HepG2 (cell line): ENCODE measurements around the gene PFKL. TPM values are rescaled to one million over a fixed set of nuclear protein-coding genes. Genes with fewer than 3 reads are reported as not detected.

Experiments used
- ARNT ChIP-seq: fragments of 450-650 bp; IDR thresholded peaks from 2 replicates; pipeline ENCODE4 v1.6.1; 2017
- ATRX ChIP-seq: sonication (generic); formaldehyde crosslinking; IDR thresholded peaks from 2 replicates; pipeline ENCODE4 v1.4.0; 2020; ENCODE audit warnings: missing genetic modification reagents, borderline replicate concordance
- CHD4 ChIP-seq: fragments of 200-600 bp; sonication (generic); IDR thresholded peaks from 2 replicates; pipeline ENCODE4 v1.7.0; 2017; ENCODE audit warnings: mild to moderate bottlenecking, low read length, borderline replicate concordance
- FOXK1 ChIP-seq: sonication (generic); formaldehyde crosslinking; IDR thresholded peaks from 2 replicates; pipeline ENCODE4 v1.4.0; 2020; ENCODE audit warnings: low read depth, missing genetic modification reagents, borderline replicate concordance
- FOXO1 ChIP-seq: sonication (generic); formaldehyde crosslinking; IDR thresholded peaks from 2 replicates; pipeline ENCODE4 v1.4.0; 2020; ENCODE audit warnings: missing genetic modification reagents
- HIVEP1 ChIP-seq: sonication (generic); formaldehyde crosslinking; IDR thresholded peaks from 2 replicates; pipeline ENCODE4 v1.4.0; 2020; ENCODE audit warnings: mild to moderate bottlenecking, missing genetic modification reagents
- MAFK ChIP-seq, 2 experiments: IDR thresholded peaks in 1 of 2; conservative IDR thresholded peaks in 1 of 2; 2 replicates each; pipeline ENCODE4 v1.6.1; 2011; ENCODE audit warnings: improper control_type of control experiment in 2 of 2, low read length in 2 of 2
- MLXIP ChIP-seq: sonication (generic); formaldehyde crosslinking; IDR thresholded peaks from 2 replicates; pipeline ENCODE4 v1.9.0; 2021; ENCODE audit warnings: missing genetic modification reagents, borderline replicate concordance
- NR2F6 ChIP-seq, 2 experiments: IDR thresholded peaks; 2 replicates each; pipeline ENCODE4 v1.6.1; 2016; ENCODE audit warnings: antibody characterized with exemption in 1 of 2, mild to moderate bottlenecking in 1 of 2
- PAWR ChIP-seq: sonication (generic); formaldehyde crosslinking; IDR thresholded peaks from 2 replicates; pipeline ENCODE4 v1.4.0; 2020; ENCODE audit warnings: missing genetic modification reagents, mild to moderate bottlenecking, borderline replicate concordance
- PAX8 ChIP-seq: sonication (generic); formaldehyde crosslinking; IDR thresholded peaks from 2 replicates; pipeline ENCODE4 v1.8.0; 2022; ENCODE audit warnings: mild to moderate bottlenecking, missing genetic modification reagents, borderline replicate concordance
- PHF20 ChIP-seq: sonication (generic); formaldehyde crosslinking; IDR thresholded peaks from 2 replicates; pipeline ENCODE4 v1.5.0; 2020; ENCODE audit warnings: mild to moderate bottlenecking, missing genetic modification reagents
- PRPF4 ChIP-seq: fragments of 200-400 bp; formaldehyde crosslinking; IDR thresholded peaks from 2 replicates; pipeline ENCODE4 v1.6.1; 2016; ENCODE audit warnings: low read length, low read depth; ENCODE audit not compliant: poor library complexity, severe bottlenecking
- YEATS2 ChIP-seq: sonication (generic); formaldehyde crosslinking; IDR thresholded peaks from 2 replicates; pipeline ENCODE4 v1.4.0; 2020; ENCODE audit warnings: missing genetic modification reagents, borderline replicate concordance
- ZFAT ChIP-seq: sonication (generic); formaldehyde crosslinking; conservative IDR thresholded peaks from 2 replicates; pipeline ENCODE4 v1.8.1; 2023; ENCODE audit warnings: missing genetic modification reagents, inconsistent platforms
- ZFY ChIP-seq: sonication (generic); formaldehyde crosslinking; IDR thresholded peaks from 2 replicates; pipeline ENCODE4 v1.4.0; 2020; ENCODE audit warnings: missing genetic modification reagents
- ZKSCAN5 ChIP-seq: sonication (generic); formaldehyde crosslinking; IDR thresholded peaks from 2 replicates; pipeline ENCODE4 v1.5.1; 2020; ENCODE audit warnings: mild to moderate bottlenecking, missing genetic modification reagents
- ZNF274 ChIP-seq: sonication (generic); formaldehyde crosslinking; IDR thresholded peaks from 2 replicates; pipeline ENCODE4 v1.5.1; 2020; ENCODE audit warnings: mild to moderate bottlenecking, missing genetic modification reagents
- ZNF367 ChIP-seq: sonication (generic); formaldehyde crosslinking; IDR thresholded peaks from 2 replicates; pipeline ENCODE4 v1.4.0; 2020; ENCODE audit warnings: missing genetic modification reagents, borderline replicate concordance
- ZNF451 ChIP-seq: sonication (generic); formaldehyde crosslinking; IDR thresholded peaks from 2 replicates; pipeline ENCODE4 v1.5.0; 2020; ENCODE audit warnings: mild to moderate bottlenecking, missing genetic modification reagents
- ZNF510 ChIP-seq: sonication (generic); formaldehyde crosslinking; IDR thresholded peaks from 2 replicates; pipeline ENCODE4 v1.4.0; 2020; ENCODE audit warnings: low read depth, mild to moderate bottlenecking, missing genetic modification reagents
- ZNF550 ChIP-seq: sonication (generic); formaldehyde crosslinking; IDR thresholded peaks from 2 replicates; pipeline ENCODE4 v1.4.0; 2020; ENCODE audit warnings: mild to moderate bottlenecking, missing genetic modification reagents, borderline replicate concordance
- ZNF589 ChIP-seq: sonication (generic); formaldehyde crosslinking; conservative IDR thresholded peaks from 2 replicates; pipeline ENCODE4 v1.8.0; 2022; ENCODE audit warnings: mild to moderate bottlenecking, moderate library complexity, missing genetic modification reagents
- ZNF775 ChIP-seq: sonication (generic); formaldehyde crosslinking; IDR thresholded peaks from 2 replicates; pipeline ENCODE4 v1.4.0; 2020; ENCODE audit warnings: missing genetic modification reagents, mild to moderate bottlenecking, moderate library complexity, borderline replicate concordance
- ZSCAN20 ChIP-seq: sonication (generic); formaldehyde crosslinking; IDR thresholded peaks from 2 replicates; pipeline ENCODE4 v1.4.0; 2020; ENCODE audit warnings: missing genetic modification reagents, mild to moderate bottlenecking, borderline replicate concordance
- polyA plus RNA-seq, 8 experiments: library from polyadenylated mRNA; depleted of rRNA in 3 of 8; stranded (reverse) in 7 of 8; unstranded in 1 of 8; fragments of >200 nt; fragmentation: Illumina TruSeq in 4 of 8; extraction: Trizol in 4 of 8; gene quantifications; 2 replicates each; pipeline versions ENCODE4 v1.2.1 to v1.2.3, GENCODE V29; 2011 to 2016; ENCODE audit warnings: low read depth in 4 of 8, missing spikeins in 1 of 8, mixed read lengths in 1 of 8; ENCODE audit not compliant: insufficient read depth in 1 of 8
- total RNA-seq, 5 experiments: library from RNA; depleted of rRNA; stranded (reverse); fragments of >200 nt; fragmentation: Illumina TruSeq; extraction: Trizol; gene quantifications; 2 replicates each; pipeline ENCODE4 v1.2.3, GENCODE V29; 2016; ENCODE audit warnings: low read depth in 1 of 5

PFKL gene
- total and polyA plus RNA-seq, 2 of the 13 experiments (the other 11 are each of a cell fraction or from before 2014, with no cell fraction given) = 92.8 to 106 TPM

- TF ChIP-seq FOXK1 (CRISPR knock-in tag) (no peak), MLXIP (CRISPR knock-in tag) (no peak), ZNF451 (CRISPR knock-in tag) (no peak), ZNF510 (CRISPR knock-in tag) (no peak), ZSCAN20 (CRISPR knock-in tag) (no peak), ZNF367 (no peak), ATRX (CRISPR knock-in tag) (no peak), ZNF775 (CRISPR knock-in tag) (no peak), ZNF589 (no peak), ZNF274 (peak; percentile 43; the same call in 1 of the 2 replicates), ZNF550 (CRISPR knock-in tag) (no peak), HIVEP1 (CRISPR knock-in tag) (no peak), CHD4 (no peak), YEATS2 (CRISPR knock-in tag) (no peak), PRPF4 (no peak), ZFAT (no peak), NR2F6 (IDR thresholded peaks at IDR 0.05) (no peak), NR2F6 (CRISPR knock-in tag; IDR thresholded peaks at IDR 0.05) (no peak), PAX8 (CRISPR knock-in tag) (no peak), PHF20 (CRISPR knock-in tag) (0 out of 2 replicates have a peak, but pooled peaks have one; percentile 38), MAFK (conservative IDR thresholded peaks at IDR 0.05 in 1 of 2, IDR thresholded peaks at IDR 0.05 in 1 of 2; ENCODE audit: low read length in 2 of 2) (no peak), PAWR (CRISPR knock-in tag) (no peak), FOXO1 (CRISPR knock-in tag) (no peak), ARNT (no peak), ZKSCAN5 (CRISPR knock-in tag) (no peak), ZFY (peak; percentile 52; the same call in 1 of the 2 replicates)
Observed at GRCh38 chr21:44337941-44338895, 38.4 kb downstream of the PFKL start (continued).
